GM18861 (cell line): ENCODE data around the gene UNC119B.
A peak's percentile ranks its signal among the peaks of the same experiment; 100 is the strongest.
"Not testable (repeated sequence)": the region's sequence is repeated elsewhere in the genome, so short reads cannot be mapped to it uniquely, and the experiment has no call there.

Source experiments
- ATAC-seq: cut with Tn5 transposase; IDR thresholded peaks from one replicate; pipeline ENCODE4 v1.9.1; 2021; ENCODE audit not compliant: unreplicated experiment

UNC119B gene

GRCh38 chr12:120710031-120710804 lies at the start of gene UNC119B:
Gene UNC119B, plus strand, starts transcription at chr12:120710458. Its CDS starts 17 bp downstream, at chr12:120710475.
- ATAC-seq = no peak

DNA sequence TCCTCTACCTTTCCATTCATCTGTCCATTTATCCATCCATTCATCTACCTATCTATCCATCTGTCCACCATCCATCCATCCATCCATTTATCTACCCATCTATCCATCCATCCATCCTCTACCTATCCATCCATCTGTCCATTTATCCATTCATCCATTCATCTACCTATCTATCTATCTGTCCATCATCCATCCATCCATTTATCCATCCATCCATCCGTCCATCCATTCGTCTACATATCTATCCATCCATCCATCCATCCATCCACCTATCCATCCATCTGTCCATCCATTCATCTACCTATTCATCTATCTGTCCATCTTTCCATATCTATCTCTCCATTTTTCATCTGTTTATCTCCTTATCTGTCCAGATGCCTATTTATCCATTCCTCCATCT lies 48.8 kb upstream of the UNC119B start:
- ATAC-seq = no peak

DNA sequence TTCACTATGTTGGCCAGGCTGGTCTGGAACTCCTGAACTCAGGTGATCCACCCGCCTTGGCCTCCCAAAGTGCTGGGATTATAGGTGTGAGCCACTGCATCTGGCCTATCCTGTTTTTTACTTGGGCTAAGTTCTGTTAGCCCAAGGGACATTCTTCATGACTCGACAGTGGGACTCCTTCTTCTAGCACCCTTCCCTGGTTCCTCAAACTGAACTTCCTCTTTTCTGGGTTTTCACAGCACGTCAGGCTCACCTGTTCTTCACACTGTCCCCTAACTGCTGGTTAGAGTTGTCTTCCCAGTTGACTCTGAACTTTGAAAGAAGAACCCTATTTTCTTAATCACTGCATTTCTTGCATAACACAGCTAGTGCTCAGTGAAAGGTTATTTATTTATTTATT lies 47.4 kb upstream of the UNC119B start:
- peak; percentile 69 for ATAC-seq

GRCh38 chr12:120663741-120664140 lies 46.5 kb upstream of the UNC119B start:
- no peak for ATAC-seq

GRCh38 chr12:120666571-120667390 lies 43.5 kb upstream of the UNC119B start:
- no peak for ATAC-seq

GRCh38 chr12:120668091-120668867 lies 42.0 kb upstream of the UNC119B start:
- ATAC-seq = no peak

GRCh38 chr12:120668868-120669840 lies 41.1 kb upstream of the UNC119B start:
- peak; percentile 43 for ATAC-seq

DNA sequence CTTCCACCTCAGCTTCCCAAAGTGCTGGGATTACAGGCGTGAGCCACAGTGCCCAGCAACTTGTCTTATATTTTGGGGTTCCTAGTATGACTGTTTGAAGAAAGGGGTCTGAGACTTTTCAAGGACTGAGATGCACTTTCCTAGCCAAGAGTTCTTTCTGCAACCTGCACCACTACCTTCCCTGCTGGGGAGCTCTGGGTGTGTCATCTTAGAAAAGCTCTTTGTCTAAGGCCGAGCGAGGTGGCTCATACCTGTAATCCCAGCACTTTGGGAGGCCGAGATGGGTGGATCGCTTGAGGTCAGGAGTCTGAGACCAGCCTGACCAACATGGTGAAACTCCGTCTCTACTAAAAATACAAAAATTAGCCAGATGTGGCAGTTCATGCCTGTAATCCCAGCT lies 40.0 kb upstream of the UNC119B start:
- ATAC-seq = not testable (repeated sequence)

GRCh38 chr12:120670667-120671066 lies 39.6 kb upstream of the UNC119B start:
- ATAC-seq = no peak

DNA sequence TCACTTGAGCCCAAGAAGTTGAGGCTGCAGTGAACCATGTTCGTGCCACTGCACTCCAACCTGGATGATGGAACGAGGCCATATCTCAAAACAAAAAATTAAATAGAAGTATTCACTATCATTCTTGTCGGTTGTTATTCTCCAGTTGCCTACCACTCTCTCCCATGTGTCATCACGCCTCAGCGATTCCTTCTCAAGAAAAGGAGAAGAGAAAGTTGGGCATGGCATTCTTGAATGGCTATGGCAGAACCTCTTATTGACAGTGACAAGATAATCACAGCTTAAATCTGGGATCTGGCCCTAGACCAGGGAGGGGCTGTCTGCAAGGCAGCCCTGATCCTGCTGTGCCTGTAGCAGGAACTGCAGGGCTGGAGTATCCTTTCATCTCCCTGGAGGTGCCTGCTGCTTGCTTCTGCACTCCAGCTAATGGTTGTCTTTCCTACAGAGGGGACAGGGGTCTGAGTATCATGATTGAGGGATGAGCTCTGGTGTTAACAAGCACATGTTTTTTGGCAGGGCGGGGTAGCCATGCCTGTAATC lies 36.1 kb upstream of the UNC119B start:
- ATAC-seq = no peak

- peak; percentile 61 for ATAC-seq
These were observed 32.3 kb upstream of the UNC119B start for GRCh38 chr12:120677765-120678473.

DNA sequence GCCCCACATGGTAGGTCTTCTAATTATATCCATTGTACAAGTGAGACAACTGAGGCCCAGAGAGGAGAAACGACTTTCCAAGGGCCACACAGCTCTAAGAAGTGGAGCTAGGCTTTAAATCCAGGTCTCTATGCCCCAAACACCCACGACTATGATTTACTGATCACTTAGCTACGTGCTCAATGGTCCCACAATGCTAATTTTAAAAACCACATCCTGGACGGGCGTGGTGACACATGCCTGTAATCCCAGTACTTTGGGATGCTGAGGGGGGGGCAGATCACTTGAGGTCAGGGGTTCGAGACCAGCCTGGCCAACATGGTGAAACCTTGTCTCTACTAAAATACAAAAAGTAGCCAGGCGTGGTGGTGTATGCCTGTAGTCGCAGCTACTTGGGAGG lies 31.7 kb upstream of the UNC119B start:
- no peak for ATAC-seq

DNA sequence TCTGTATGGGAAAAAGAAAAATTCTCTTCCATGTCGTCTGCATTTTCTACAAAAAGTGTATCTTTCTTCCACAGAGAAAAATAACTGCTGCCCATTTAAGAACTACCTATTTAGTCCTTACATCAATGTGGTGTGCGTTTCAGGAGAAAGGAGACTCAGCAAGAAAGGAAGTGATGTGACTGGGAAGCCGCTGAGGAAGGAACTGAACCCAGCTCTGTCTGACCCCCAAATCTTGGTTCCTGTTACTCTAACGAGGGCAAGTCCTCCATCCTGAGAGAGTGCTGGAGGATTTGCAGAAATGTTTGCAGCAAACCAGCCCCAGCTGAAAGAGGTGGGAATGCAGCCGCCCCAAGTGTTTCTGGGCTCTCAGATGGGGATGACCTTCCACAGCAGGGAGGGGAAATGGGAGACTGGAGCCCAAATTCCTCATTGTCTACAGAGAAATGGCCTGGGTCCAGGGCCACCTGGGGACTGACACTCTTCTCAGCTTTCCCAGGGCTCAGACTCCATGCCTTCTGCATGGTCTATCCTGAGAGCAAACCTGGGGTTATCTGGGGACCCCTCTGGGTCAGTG lies 30.0 kb upstream of the UNC119B start:
- no peak for ATAC-seq

GRCh38 chr12:120684523-120684932 lies 25.7 kb upstream of the UNC119B start:
- peak; percentile 0 for ATAC-seq

- ATAC-seq = no peak
These were observed 24.7 kb upstream of the UNC119B start for GRCh38 chr12:120685522-120685921.

- ATAC-seq = peak; percentile 64
These were observed 24.0 kb upstream of the UNC119B start for GRCh38 chr12:120686151-120686689.

DNA sequence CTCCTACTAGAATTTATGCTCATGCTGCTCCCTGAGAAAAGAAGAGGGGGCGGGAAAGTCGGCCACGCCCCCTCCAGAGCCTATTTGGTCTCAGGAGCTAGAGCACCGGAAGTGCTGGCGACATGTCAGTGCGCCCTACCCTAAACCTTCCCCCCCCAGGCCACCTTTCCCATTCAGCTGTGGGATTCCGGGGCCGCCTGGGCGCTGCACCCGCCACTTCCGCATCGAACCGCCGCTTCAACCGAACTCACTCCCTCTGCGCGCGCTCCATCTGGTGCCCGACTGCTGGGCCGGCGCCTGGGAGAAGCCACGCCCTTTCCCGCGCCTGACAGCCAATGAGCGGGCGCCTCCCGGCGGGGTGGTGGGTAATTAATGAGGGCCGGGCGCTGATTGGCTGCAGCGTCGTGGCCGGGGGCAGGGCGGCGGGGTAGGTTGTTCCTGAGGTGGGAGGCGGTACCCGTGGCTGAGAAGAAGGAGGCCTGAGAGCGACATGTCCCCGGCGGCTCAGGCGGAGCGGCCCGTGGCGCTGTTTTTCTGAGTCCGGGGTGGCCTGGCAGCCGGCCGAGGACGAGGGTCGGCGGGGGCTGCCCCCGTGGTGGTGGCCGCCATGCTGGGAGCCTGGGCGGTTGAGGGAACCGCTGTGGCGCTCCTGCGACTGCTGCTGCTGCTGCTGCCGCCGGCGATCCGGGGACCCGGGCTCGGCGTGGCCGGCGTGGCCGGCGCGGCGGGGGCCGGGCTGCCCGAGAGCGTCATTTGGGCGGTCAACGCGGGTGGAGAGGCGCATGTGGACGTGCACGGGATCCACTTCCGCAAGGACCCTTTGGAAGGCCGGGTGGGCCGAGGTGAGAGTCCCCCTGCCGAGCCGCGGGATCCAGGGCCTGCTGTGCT lies 23.3 kb upstream of the UNC119B start, which contains the start of gene MLEC:
Gene MLEC, plus strand, starts transcription at position 460 of the 888 bp plus-strand sequence. Its CDS starts 148 bp downstream, at position 608.
- peak; percentile 41 for ATAC-seq
